GM12878 (cell line): ENCODE results near the gene OR7G3. TPM values are rescaled to one million over a fixed set of nuclear protein-coding genes. Genes with fewer than 3 reads are reported as not detected.

Experiments
- HCFC1 ChIP-seq: fragments of 150-350 bp; IDR thresholded peaks from 2 replicates; pipeline ENCODE4 v1.6.1; 2014; ENCODE audit warnings: low read length
- IKZF2 ChIP-seq, 2 experiments: fragments of 450-650 bp; IDR thresholded peaks; 2 replicates each; pipeline ENCODE4 v1.6.1; 2017; ENCODE audit warnings: mild to moderate bottlenecking in 2 of 2, moderate library complexity in 2 of 2
- KAT2A ChIP-seq: conservative IDR thresholded peaks from 2 replicates; pipeline ENCODE4 v1.6.1; 2011; ENCODE audit warnings: low read depth, low read length; ENCODE audit not compliant: control insufficient read depth
- KDM1A ChIP-seq: fragments of 200-600 bp; sonication (generic); IDR thresholded peaks from 2 replicates; pipeline ENCODE4 v1.6.1; 2016; ENCODE audit warnings: borderline replicate concordance
- NRF1 ChIP-seq: conservative IDR thresholded peaks from 2 replicates; pipeline ENCODE4 v1.6.1; 2011; ENCODE audit warnings: mild to moderate bottlenecking, low read depth, low read length, improper control_type of control experiment
- POLR2AphosphoS2 ChIP-seq: IDR thresholded peaks from 2 replicates; pipeline ENCODE4 v1.6.1; 2011; ENCODE audit warnings: low read depth, mild to moderate bottlenecking, low read length, improper control_type of control experiment, moderate library complexity
- RB1 ChIP-seq: fragments of 450-650 bp; formaldehyde crosslinking; IDR thresholded peaks from 2 replicates; pipeline ENCODE4 v1.6.1; 2017; ENCODE audit warnings: mild to moderate bottlenecking, borderline replicate concordance
- RCOR1 ChIP-seq: conservative IDR thresholded peaks from 2 replicates; pipeline ENCODE4 v1.6.1; 2012; ENCODE audit warnings: low read depth, low read length, improper control_type of control experiment
- RUNX3 ChIP-seq: IDR thresholded peaks from 2 replicates; pipeline ENCODE4 v1.6.1; 2012; ENCODE audit warnings: low read length, inconsistent platforms
- SP1 ChIP-seq: IDR thresholded peaks from one replicate; pipeline ENCODE4 v1.6.1; 2011; ENCODE audit warnings: low read depth, low read length
- SPI1 ChIP-seq: IDR thresholded peaks from 2 replicates; pipeline ENCODE4 v1.6.1; 2011; ENCODE audit warnings: low read depth, mild to moderate bottlenecking, low read length, moderate library complexity, borderline replicate concordance; ENCODE audit not compliant: insufficient read depth
- YY1 ChIP-seq: IDR thresholded peaks from 2 replicates; pipeline ENCODE4 v1.6.1; 2011; ENCODE audit warnings: low read depth, mild to moderate bottlenecking, low read length
- ZNF24 ChIP-seq: fragments of 450-650 bp; IDR thresholded peaks from 2 replicates; pipeline ENCODE4 v1.6.1; 2017; ENCODE audit warnings: antibody characterized with exemption, mild to moderate bottlenecking
- polyA plus RNA-seq, 11 experiments: library from polyadenylated mRNA; depleted of rRNA in 4 of 11; unstranded in 6 of 11; stranded (reverse) in 5 of 11; fragments of >200 nt; fragmentation: Nextera tagmentation in 4 of 11; fragmentation: Illumina TruSeq in 1 of 11; extraction: Ambion mirVana in 4 of 11; extraction: Trizol in 1 of 11; gene quantifications; 1 replicate in 1 of 11; 2 replicates in 10 of 11; pipeline versions ENCODE4 v1.2.1 to v1.2.3, GENCODE V29; 2011 to 2016; ENCODE audit warnings: inconsistent platforms in 2 of 11, missing spikeins in 2 of 11, low read depth in 1 of 11
- total RNA-seq, 4 experiments: library from RNA; depleted of rRNA in 3 of 4; stranded (reverse); fragments of >200 nt in 3 of 4; fragmentation: Illumina TruSeq in 1 of 4; extraction: Trizol in 1 of 4; gene quantifications; 2 replicates each; pipeline versions ENCODE4 v1.2.1 to v1.2.3, GENCODE V29; 2013 to 2021
- TF ChIP-seq, protein P1 (sequence below): IDR thresholded peaks from 2 replicates; pipeline ENCODE4 v1.6.1; 2012; ENCODE audit warnings: improper control_type of control experiment, low read depth, low read length; ENCODE audit not compliant: insufficient replicate concordance
- TF ChIP-seq, protein P2 (sequence below): fragments of 450-650 bp; IDR thresholded peaks from 2 replicates; pipeline ENCODE4 v1.6.1; 2014; ENCODE audit warnings: mild to moderate bottlenecking
- TF ChIP-seq, protein P3 (sequence below): fragments of 450-650 bp; IDR thresholded peaks from 2 replicates; pipeline ENCODE4 v1.6.1; 2017; ENCODE audit warnings: mild to moderate bottlenecking, moderate library complexity
- TF ChIP-seq, protein P4 (sequence below), 3 experiments: IDR thresholded peaks in 2 of 3; conservative IDR thresholded peaks in 1 of 3; 2 replicates each; pipeline ENCODE4 v1.5.1; 2011; ENCODE audit warnings: low read depth in 3 of 3, low read length in 3 of 3, mild to moderate bottlenecking in 3 of 3, control low read depth in 2 of 3, moderate library complexity in 2 of 3, inconsistent platforms in 1 of 3, mixed read lengths in 1 of 3; ENCODE audit not compliant: control insufficient read depth in 2 of 3, insufficient read depth in 1 of 3; ENCODE audit errors: extremely low read depth in 1 of 3

The OR7G3 gene
- total and polyA plus RNA-seq, 10 of the 15 experiments (the other 5 are each of a cell fraction or from before 2014, with no cell fraction given), result not detected

DNA sequence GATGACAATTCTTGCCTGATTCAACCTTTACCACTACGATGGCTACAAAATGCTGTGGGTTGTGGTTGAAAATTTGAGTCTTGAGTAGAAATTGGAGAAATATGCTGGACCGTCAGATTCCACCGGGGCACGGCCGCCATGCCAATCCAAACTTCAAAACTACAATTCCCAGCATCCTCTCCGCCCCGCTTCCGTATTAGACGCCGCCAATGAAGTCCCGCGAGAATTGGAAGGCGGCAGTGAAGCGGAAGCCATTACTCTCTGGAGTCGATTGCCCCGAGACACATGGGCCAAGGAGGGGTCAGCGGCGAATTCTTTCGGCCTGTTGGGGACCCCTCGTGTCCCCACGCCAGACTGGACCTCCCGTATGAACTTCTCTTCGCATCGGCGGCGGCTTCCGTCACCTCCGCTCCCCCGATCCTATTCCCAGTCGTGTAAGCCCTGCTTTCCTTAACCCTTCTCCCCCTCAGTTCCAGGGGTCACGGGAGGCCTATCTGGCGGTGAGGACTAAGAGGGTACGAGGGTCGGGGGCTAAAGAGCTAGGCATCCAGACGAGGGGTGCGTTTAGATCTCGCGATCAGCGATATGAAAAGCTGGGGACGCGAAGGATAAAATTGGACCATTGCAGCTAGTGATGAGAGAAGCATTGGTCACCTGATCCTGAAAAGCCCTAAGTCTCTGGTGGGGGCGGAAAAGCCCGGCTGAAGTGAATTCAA lies 13.6 kb upstream of the OR7G3 start, which contains the start of gene ZNF317 (continued):
- TF ChIP-seq SPI1, result peak; percentile 62; the same call in 1 of the 2 replicates
- no peak for TF ChIP-seq NRF1
- TF ChIP-seq RB1, result peak; percentile 72; the same call in 1 of the 2 replicates
- no peak for TF ChIP-seq KAT2A
- TF ChIP-seq, protein P1, sequence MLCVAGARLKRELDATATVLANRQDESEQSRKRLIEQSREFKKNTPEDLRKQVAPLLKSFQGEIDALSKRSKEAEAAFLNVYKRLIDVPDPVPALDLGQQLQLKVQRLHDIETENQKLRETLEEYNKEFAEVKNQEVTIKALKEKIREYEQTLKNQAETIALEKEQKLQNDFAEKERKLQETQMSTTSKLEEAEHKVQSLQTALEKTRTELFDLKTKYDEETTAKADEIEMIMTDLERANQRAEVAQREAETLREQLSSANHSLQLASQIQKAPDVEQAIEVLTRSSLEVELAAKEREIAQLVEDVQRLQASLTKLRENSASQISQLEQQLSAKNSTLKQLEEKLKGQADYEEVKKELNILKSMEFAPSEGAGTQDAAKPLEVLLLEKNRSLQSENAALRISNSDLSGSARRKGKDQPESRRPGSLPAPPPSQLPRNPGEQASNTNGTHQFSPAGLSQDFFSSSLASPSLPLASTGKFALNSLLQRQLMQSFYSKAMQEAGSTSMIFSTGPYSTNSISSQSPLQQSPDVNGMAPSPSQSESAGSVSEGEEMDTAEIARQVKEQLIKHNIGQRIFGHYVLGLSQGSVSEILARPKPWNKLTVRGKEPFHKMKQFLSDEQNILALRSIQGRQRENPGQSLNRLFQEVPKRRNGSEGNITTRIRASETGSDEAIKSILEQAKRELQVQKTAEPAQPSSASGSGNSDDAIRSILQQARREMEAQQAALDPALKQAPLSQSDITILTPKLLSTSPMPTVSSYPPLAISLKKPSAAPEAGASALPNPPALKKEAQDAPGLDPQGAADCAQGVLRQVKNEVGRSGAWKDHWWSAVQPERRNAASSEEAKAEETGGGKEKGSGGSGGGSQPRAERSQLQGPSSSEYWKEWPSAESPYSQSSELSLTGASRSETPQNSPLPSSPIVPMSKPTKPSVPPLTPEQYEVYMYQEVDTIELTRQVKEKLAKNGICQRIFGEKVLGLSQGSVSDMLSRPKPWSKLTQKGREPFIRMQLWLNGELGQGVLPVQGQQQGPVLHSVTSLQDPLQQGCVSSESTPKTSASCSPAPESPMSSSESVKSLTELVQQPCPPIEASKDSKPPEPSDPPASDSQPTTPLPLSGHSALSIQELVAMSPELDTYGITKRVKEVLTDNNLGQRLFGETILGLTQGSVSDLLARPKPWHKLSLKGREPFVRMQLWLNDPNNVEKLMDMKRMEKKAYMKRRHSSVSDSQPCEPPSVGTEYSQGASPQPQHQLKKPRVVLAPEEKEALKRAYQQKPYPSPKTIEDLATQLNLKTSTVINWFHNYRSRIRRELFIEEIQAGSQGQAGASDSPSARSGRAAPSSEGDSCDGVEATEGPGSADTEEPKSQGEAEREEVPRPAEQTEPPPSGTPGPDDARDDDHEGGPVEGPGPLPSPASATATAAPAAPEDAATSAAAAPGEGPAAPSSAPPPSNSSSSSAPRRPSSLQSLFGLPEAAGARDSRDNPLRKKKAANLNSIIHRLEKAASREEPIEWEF, result no peak
- peak; percentile 98 for TF ChIP-seq YY1
- TF ChIP-seq, protein P2, sequence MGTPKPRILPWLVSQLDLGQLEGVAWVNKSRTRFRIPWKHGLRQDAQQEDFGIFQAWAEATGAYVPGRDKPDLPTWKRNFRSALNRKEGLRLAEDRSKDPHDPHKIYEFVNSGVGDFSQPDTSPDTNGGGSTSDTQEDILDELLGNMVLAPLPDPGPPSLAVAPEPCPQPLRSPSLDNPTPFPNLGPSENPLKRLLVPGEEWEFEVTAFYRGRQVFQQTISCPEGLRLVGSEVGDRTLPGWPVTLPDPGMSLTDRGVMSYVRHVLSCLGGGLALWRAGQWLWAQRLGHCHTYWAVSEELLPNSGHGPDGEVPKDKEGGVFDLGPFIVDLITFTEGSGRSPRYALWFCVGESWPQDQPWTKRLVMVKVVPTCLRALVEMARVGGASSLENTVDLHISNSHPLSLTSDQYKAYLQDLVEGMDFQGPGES, result no peak
- TF ChIP-seq KDM1A, result no peak
- TF ChIP-seq, protein P3, sequence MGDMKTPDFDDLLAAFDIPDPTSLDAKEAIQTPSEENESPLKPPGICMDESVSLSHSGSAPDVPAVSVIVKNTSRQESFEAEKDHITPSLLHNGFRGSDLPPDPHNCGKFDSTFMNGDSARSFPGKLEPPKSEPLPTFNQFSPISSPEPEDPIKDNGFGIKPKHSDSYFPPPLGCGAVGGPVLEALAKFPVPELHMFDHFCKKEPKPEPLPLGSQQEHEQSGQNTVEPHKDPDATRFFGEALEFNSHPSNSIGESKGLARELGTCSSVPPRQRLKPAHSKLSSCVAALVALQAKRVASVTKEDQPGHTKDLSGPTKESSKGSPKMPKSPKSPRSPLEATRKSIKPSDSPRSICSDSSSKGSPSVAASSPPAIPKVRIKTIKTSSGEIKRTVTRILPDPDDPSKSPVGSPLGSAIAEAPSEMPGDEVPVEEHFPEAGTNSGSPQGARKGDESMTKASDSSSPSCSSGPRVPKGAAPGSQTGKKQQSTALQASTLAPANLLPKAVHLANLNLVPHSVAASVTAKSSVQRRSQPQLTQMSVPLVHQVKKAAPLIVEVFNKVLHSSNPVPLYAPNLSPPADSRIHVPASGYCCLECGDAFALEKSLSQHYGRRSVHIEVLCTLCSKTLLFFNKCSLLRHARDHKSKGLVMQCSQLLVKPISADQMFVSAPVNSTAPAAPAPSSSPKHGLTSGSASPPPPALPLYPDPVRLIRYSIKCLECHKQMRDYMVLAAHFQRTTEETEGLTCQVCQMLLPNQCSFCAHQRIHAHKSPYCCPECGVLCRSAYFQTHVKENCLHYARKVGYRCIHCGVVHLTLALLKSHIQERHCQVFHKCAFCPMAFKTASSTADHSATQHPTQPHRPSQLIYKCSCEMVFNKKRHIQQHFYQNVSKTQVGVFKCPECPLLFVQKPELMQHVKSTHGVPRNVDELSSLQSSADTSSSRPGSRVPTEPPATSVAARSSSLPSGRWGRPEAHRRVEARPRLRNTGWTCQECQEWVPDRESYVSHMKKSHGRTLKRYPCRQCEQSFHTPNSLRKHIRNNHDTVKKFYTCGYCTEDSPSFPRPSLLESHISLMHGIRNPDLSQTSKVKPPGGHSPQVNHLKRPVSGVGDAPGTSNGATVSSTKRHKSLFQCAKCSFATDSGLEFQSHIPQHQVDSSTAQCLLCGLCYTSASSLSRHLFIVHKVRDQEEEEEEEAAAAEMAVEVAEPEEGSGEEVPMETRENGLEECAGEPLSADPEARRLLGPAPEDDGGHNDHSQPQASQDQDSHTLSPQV, result no peak
- peak in 1 of 2 experiments; percentile 20; a peak in 1 of 4 replicates for TF ChIP-seq IKZF2 (IDR thresholded peaks at IDR 0.05)
- TF ChIP-seq POLR2AphosphoS2, result peak; percentile 65; the same call in 1 of the 2 replicates
- TF ChIP-seq HCFC1, result peak; percentile 97
- TF ChIP-seq ZNF24, result no peak
- no peak; the same call in none of the 2 replicates for TF ChIP-seq RUNX3
- TF ChIP-seq SP1, result no peak
- TF ChIP-seq RCOR1, result peak; percentile 94
- TF ChIP-seq, protein P4, sequence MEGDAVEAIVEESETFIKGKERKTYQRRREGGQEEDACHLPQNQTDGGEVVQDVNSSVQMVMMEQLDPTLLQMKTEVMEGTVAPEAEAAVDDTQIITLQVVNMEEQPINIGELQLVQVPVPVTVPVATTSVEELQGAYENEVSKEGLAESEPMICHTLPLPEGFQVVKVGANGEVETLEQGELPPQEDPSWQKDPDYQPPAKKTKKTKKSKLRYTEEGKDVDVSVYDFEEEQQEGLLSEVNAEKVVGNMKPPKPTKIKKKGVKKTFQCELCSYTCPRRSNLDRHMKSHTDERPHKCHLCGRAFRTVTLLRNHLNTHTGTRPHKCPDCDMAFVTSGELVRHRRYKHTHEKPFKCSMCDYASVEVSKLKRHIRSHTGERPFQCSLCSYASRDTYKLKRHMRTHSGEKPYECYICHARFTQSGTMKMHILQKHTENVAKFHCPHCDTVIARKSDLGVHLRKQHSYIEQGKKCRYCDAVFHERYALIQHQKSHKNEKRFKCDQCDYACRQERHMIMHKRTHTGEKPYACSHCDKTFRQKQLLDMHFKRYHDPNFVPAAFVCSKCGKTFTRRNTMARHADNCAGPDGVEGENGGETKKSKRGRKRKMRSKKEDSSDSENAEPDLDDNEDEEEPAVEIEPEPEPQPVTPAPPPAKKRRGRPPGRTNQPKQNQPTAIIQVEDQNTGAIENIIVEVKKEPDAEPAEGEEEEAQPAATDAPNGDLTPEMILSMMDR (IDR thresholded peaks at IDR 0.05 in 2 of 3, conservative IDR thresholded peaks at IDR 0.05 in 1 of 3; ENCODE audit: control insufficient read depth in 2 of 3, extremely low read depth in 1 of 3, insufficient read depth in 1 of 3, low read depth in 3 of 3, low read length in 3 of 3), result no peak
